Fibroblast of lung (primary cell): ENCODE results near the gene PRR5L.

Experiments used
- CTCF ChIP-seq, 2 donors: IDR thresholded peaks in 1 of 2; conservative IDR thresholded peaks in 1 of 2; 1 replicate in 1 of 2; 2 replicates in 1 of 2; pipeline ENCODE4 v1.5.1; 2011 to 2012; ENCODE audit warnings: low read length in 2 of 2, control low read depth in 1 of 2, inconsistent platforms in 1 of 2, low read depth in 1 of 2, mild to moderate bottlenecking in 1 of 2
- EZH2 ChIP-seq: IDR thresholded peaks from 2 replicates; pipeline ENCODE4 v1.5.1; 2012; ENCODE audit warnings: low read length, control low read depth, mild to moderate bottlenecking; ENCODE audit errors: missing control alignments

- TF ChIP-seq CTCF (conservative IDR thresholded peaks at IDR 0.05 in 1 of 2, IDR thresholded peaks at IDR 0.05 in 1 of 2; ENCODE audit: low read depth in 1 of 2, low read length in 2 of 2): no peak
- TF ChIP-seq EZH2: no peak
Measured at GRCh38 chr11:36443661-36444060, 147.6 kb downstream of the PRR5L start.
